GM12873 (cell line): Measurements from ENCODE around the gene ASGR2.

ENCODE experiments used
- TF ChIP-seq, protein P1 (sequence below): IDR thresholded peaks from 2 replicates; pipeline ENCODE4 v1.5.1; 2012; ENCODE audit warnings: low read depth, mild to moderate bottlenecking, moderate library complexity, low read length, control low read depth; ENCODE audit not compliant: insufficient read depth; ENCODE audit errors: missing control alignments

Gene ASGR2

DNA sequence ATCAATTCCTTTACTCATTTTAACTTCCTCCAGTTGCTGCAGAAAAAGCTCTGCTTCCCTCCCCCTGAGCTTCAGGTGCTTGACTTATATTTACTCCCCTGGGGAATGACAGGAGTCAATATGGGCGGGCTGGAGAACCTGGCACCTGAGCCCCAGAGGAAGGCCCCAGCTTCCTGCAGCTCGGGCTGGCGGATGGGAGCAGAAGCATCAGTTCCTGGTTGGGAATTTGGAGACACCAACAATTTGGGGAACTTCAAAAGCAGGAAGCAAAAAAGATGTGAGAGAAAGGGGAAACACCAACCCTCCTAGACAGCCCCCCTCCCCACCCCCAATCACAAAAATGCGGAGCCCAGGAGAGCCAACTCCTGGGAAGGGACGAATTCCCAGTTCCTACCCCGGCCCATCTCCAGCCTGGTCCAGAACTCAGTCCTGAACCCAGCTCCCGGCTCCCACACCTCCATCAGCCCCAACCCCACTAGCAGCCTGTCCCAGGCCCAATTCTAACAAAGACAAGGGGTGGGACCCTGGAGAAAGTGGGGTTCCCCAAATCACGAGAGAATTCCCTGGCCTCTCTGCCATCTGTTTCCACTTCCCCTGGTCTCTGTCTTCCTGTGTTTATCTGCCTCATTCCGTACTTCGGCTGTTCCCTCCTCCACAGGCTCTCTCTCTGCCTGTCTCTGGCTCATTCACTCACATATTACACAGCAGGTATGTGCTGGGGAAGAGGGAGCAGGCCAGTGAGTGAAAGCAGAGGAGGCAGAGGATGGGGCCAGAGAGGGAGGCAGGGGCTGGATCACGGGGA is 16.2 kb upstream of the ASGR2 start:
- TF ChIP-seq, protein P1, sequence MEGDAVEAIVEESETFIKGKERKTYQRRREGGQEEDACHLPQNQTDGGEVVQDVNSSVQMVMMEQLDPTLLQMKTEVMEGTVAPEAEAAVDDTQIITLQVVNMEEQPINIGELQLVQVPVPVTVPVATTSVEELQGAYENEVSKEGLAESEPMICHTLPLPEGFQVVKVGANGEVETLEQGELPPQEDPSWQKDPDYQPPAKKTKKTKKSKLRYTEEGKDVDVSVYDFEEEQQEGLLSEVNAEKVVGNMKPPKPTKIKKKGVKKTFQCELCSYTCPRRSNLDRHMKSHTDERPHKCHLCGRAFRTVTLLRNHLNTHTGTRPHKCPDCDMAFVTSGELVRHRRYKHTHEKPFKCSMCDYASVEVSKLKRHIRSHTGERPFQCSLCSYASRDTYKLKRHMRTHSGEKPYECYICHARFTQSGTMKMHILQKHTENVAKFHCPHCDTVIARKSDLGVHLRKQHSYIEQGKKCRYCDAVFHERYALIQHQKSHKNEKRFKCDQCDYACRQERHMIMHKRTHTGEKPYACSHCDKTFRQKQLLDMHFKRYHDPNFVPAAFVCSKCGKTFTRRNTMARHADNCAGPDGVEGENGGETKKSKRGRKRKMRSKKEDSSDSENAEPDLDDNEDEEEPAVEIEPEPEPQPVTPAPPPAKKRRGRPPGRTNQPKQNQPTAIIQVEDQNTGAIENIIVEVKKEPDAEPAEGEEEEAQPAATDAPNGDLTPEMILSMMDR, result no peak

DNA sequence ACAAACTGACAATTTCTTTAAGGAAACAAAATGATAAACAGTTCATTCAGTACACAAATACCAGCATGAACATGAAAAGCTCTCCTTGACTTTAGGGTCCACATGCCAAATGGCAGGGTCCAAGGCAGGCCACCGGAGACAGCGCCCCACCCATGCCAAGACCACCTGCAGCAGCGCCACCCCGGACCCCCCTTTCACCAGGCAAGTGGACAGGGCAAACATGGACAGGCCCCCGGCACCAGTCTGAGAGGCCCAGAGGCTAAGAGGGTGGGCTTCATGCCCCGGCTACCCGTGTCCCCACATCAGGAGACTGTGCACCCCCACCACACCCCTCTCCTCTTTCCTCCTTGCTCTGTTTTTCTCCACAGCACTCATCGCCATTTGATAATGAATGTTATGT is 14.7 kb upstream of the ASGR2 start:
- TF ChIP-seq, protein P1, result no peak

DNA sequence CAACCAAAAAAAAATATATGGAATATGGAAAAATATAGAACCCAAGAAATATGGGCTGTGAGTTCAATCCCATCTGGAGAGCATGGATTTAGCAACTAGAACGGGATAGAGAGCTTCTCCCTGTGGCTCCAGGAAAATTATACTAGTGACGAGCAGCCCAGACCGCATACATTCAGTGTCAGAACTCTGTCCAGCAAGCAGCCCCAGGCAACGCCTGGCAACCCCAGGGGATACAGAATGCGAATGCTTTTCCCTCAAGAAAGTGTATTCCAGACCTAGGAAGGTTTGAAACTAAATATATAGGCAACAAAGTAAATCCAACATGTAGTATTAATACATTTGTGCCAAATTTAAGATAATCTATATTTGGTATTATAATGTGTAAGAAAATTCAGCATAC is 13.5 kb upstream of the ASGR2 start:
- TF ChIP-seq, protein P1, result no peak

DNA sequence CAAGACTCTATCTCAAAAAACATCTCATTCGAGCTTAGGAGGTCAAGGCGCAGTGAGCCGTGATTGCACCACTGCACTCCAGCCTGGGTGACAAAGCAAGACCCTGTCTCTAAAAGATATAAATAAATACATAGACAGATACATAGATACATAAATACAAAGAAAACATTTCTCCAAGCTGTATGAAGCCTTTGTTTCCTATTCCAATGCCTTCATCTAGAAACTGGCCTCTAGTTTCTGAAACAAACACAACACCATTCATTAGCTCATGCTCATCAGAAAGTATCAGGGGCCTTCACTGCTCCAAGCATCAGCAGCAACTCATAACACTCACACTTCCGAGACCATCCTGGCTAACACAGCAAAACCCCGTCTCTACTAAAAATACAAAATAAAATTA is 10.3 kb upstream of the ASGR2 start:
- TF ChIP-seq, protein P1, result no peak

DNA sequence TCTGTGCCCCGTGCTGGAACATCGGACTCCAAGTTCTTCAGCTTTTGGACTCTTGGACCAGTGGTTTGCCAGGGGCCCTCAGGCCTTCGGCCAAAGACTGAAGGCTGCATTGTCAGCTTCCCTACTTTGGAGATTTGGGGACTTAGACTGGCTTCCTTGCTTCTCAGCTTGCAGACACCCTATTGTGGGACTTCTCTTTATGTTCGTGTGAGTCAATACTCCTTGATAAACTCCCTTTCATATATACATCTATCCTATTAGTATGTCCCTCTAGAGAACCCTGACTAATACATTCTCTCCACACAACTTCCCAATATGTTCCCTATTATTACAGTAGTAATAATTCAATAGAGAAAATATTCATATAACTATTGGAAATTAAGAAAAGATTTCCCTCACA is 9.2 kb upstream of the ASGR2 start:
- TF ChIP-seq, protein P1, result no peak

DNA sequence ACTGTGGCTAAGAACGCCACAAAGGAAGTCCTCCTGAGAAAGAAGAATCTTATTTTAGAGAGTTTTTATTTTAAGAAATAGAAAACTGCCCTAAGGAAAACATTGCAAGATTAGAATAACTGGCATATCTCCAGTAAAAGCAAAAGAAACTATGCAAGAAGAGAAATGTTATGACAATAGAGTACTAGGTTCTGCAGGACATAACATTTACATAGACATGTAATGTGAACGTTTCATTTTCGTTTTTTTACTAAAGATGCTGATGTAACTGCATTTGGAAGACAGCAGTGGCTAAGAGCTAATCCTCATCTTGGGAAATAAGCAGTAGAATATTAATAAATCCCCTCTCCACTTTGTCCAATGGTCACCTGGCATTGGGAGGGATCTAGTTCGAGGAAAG is 7.8 kb upstream of the ASGR2 start:
- TF ChIP-seq, protein P1, result no peak

DNA sequence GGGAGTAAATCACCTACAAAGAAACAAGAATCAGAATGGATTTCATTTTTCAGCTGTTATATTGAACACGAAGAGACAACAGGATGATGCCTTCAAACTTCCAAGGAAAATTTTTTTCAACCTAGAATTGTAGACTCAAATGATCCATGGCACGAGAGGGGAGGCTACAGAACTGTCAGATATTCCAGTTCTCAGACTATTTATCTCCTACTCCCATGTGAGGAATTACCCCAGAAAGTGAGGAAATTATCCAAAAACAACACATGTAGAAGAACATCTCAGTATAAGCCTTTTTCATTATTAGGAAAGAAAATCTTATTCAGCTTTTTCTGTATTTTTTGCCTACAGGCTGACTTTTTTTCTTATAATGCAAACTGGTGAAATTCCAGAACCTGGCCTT is 5.5 kb upstream of the ASGR2 start:
- TF ChIP-seq, protein P1, result no peak
